Kidney (tissue), 14 donors: ENCODE measurements around the gene PKD1L1. TPM values are rescaled to one million over a fixed set of nuclear protein-coding genes. Genes with fewer than 3 reads are reported as not detected.

Source experiments
- DNase-seq, 5 donors: peaks; one replicate each; pipeline ENCODE4 v3.0.0-alpha.2; 2013 to 2020
- FAIRE-seq: peaks from 2 replicates; lab custom pipeline; 2012; peaks lifted over from hg19 to GRCh38; lab: Jason Lieb, UNC
- H3K27ac ChIP-seq, 2 donors: one replicate each; pipeline ENCODE4 v1.7.0; 2013; ENCODE audit warnings: low read depth in 2 of 2, low read length in 2 of 2, inconsistent platforms in 1 of 2
- H3K27me3 ChIP-seq: one replicate; pipeline ENCODE4 v1.7.1; 2013; ENCODE audit warnings: low read length, inconsistent platforms; ENCODE audit not compliant: control insufficient read depth, insufficient read depth
- H3K36me3 ChIP-seq, 3 donors: one replicate each; pipeline versions ENCODE4 v1.7.0 to v1.7.1; 2013; ENCODE audit warnings: low read length in 3 of 3, control low read depth in 1 of 3, inconsistent platforms in 1 of 3; ENCODE audit not compliant: insufficient read depth in 3 of 3, control insufficient read depth in 2 of 3
- H3K4me1 ChIP-seq, 3 donors: one replicate each; pipeline versions ENCODE4 v1.7.0 to v1.7.1; 2013; ENCODE audit warnings: low read length in 3 of 3, inconsistent platforms in 1 of 3, low read depth in 1 of 3; ENCODE audit not compliant: control insufficient read depth in 2 of 3, insufficient read depth in 2 of 3
- H3K4me3 ChIP-seq, 3 donors: one replicate each; pipeline versions ENCODE4 v1.7.0 to v1.8.1; 2013; ENCODE audit warnings: low read length in 3 of 3, control low read depth in 1 of 3, inconsistent platforms in 1 of 3
- H3K9ac ChIP-seq, 3 donors: one replicate each; pipeline versions ENCODE4 v1.7.0 to v1.7.1; 2013; ENCODE audit warnings: low read length in 3 of 3, control low read depth in 1 of 3, inconsistent platforms in 1 of 3
- H3K9me3 ChIP-seq, 3 donors: one replicate each; pipeline versions ENCODE4 v1.7.0 to v1.7.1; 2013; ENCODE audit warnings: low read length in 3 of 3, control low read depth in 1 of 3, inconsistent platforms in 1 of 3; ENCODE audit not compliant: control insufficient read depth in 2 of 3, insufficient read depth in 1 of 3
- CTCF ChIP-seq: IDR thresholded peaks from 3 replicates; pipeline ENCODE4 v1.5.1; 2012; ENCODE audit warnings: mild to moderate bottlenecking, moderate library complexity, borderline replicate concordance; ENCODE audit not compliant: insufficient read depth; ENCODE audit errors: extremely low read depth
- intact Hi-C: fragments of 100-400 bp; cut with DNase I; formaldehyde crosslinking; loops from one replicate; pipeline ENCODE4 v1.11.1; 2022
- polyA plus RNA-seq: library from polyadenylated mRNA; stranded (reverse); fragments of 350-450 nt; fragmentation: Illumina TruSeq; extraction: RNeasy Lipid Tissue Mini Kit (QIAGEN cat#74804); gene quantifications from one replicate; pipeline ENCODE4 v1.2.3, GENCODE V29; 2014; ENCODE audit warnings: low read depth, low replicate concordance; ENCODE audit not compliant: insufficient read depth
- total RNA-seq: library from RNA; stranded (reverse); fragmentation: NEBNext Ultra II Directional; extraction: Animal tissue kit (Norgen Biotek cat#: 25700); gene quantifications from one replicate; pipeline ENCODE4 v1.2.1, GENCODE V29; 2021
- donor health status: control.
- donor health status: control.
- donor health status: control.
- donor health status: control.
- donor health status: control.
- donor health status: DM: yes; HTN: yes; CAD: no.
- donor health status: Normal renal cell carcinoma (clear cell type).

PKD1L1 gene
- total and polyA plus RNA-seq, 2 donors from 2014 or later: 0.32 to 0.82 TPM

- no peak overlapping the region for H3K9ac ChIP-seq
- no peaks in the 10 kb centered on the region for H3K27me3 ChIP-seq
- H3K27ac ChIP-seq: no peak overlapping the region
- no peaks in the 10 kb centered on the region for H3K9me3 ChIP-seq
- no peak for DNase-seq
- peaks cover 0 to 4% (median 0%) of the 10 kb centered on the region in 3 donors for H3K4me1 ChIP-seq
- intact Hi-C loops: no loop called here
- no peaks in the 10 kb centered on the region for H3K36me3 ChIP-seq
- no peak for TF ChIP-seq CTCF
- no peak overlapping the region for H3K4me3 ChIP-seq
- FAIRE-seq: no peak
Measured at GRCh38 chr7:47744883-47745282, 203.4 kb downstream of the PKD1L1 start.

GRCh38 chr7:47743965-47744591, 204.2 kb downstream of the PKD1L1 start:
- Histone ChIP-seq H3K4me3 (no peak overlapping the region), H3K27me3 (no peaks in the 10 kb centered on the region), H3K36me3 (no peaks in the 10 kb centered on the region), H3K9me3 (no peaks in the 10 kb centered on the region), H3K9ac (peak overlapping the region in 1 of 3 donors; percentile 16), H3K27ac (no peak overlapping the region), H3K4me1 (peaks cover 0 to 4% (median 0%) of the 10 kb centered on the region in 3 donors)
- peak in 4 of 5 donors; percentile 68 to 72 (median 70) for DNase-seq
- intact Hi-C loops: no loop called here
- FAIRE-seq: no peak
- no peak for TF ChIP-seq CTCF

- H3K4me1 ChIP-seq: peaks cover 0 to 4% (median 0%) of the 10 kb centered on the region in 3 donors
- no peak for TF ChIP-seq CTCF
- intact Hi-C loops: no loop called here
- FAIRE-seq (no peak), DNase-seq (no peak)
- no peaks in the 10 kb centered on the region for H3K9me3 ChIP-seq
- H3K27me3 ChIP-seq: no peaks in the 10 kb centered on the region
- no peak overlapping the region for H3K4me3 ChIP-seq
- H3K27ac ChIP-seq: no peak overlapping the region
- H3K9ac ChIP-seq: no peak overlapping the region
- H3K36me3 ChIP-seq: no peaks in the 10 kb centered on the region
Measured at GRCh38 chr7:47741984-47742383, 206.3 kb downstream of the PKD1L1 start.
